NT2/D1 (cell line): Measurements from ENCODE around the gene NPB.

Experiments used
- DNase-seq: peaks from one replicate; pipeline ENCODE4 v3.0.0-alpha.2; 2011; ENCODE audit warnings: low read depth, low spot score
- H3K27me3 ChIP-seq: 2 replicates; pipeline ENCODE4 v1.6.0; 2011; ENCODE audit warnings: mild to moderate bottlenecking; ENCODE audit not compliant: insufficient read length, insufficient read depth
- H3K36me3 ChIP-seq: 2 replicates; pipeline ENCODE4 v1.6.1; 2011; ENCODE audit warnings: mild to moderate bottlenecking, low read length, mixed read lengths; ENCODE audit not compliant: insufficient read depth, insufficient read length
- H3K4me1 ChIP-seq: 2 replicates; pipeline ENCODE4 v1.5.1; 2011; ENCODE audit not compliant: insufficient read depth, insufficient read length
- H3K4me3 ChIP-seq: 2 replicates; pipeline ENCODE4 v1.5.1; 2011; ENCODE audit warnings: low read depth; ENCODE audit not compliant: insufficient read length
- H3K9ac ChIP-seq: 2 replicates; pipeline ENCODE4 v1.6.0; 2011; ENCODE audit warnings: low read depth; ENCODE audit not compliant: insufficient read length
- H3K9me3 ChIP-seq: 2 replicates; pipeline ENCODE4 v1.5.1; 2011; ENCODE audit warnings: mild to moderate bottlenecking, low read length; ENCODE audit not compliant: insufficient read depth
- SUZ12 ChIP-seq: IDR thresholded peaks from 2 replicates; pipeline ENCODE4 v1.6.1; 2011; ENCODE audit not compliant: insufficient read length, insufficient read depth; ENCODE audit errors: extremely low read depth
- YY1 ChIP-seq: IDR thresholded peaks from 2 replicates; pipeline ENCODE4 v1.6.1; 2011; ENCODE audit not compliant: insufficient read length, insufficient read depth
- ZNF274 ChIP-seq: IDR thresholded peaks from 2 replicates; pipeline ENCODE4 v1.6.1; 2011; ENCODE audit warnings: mild to moderate bottlenecking, low read depth, low read length

Gene NPB

DNA sequence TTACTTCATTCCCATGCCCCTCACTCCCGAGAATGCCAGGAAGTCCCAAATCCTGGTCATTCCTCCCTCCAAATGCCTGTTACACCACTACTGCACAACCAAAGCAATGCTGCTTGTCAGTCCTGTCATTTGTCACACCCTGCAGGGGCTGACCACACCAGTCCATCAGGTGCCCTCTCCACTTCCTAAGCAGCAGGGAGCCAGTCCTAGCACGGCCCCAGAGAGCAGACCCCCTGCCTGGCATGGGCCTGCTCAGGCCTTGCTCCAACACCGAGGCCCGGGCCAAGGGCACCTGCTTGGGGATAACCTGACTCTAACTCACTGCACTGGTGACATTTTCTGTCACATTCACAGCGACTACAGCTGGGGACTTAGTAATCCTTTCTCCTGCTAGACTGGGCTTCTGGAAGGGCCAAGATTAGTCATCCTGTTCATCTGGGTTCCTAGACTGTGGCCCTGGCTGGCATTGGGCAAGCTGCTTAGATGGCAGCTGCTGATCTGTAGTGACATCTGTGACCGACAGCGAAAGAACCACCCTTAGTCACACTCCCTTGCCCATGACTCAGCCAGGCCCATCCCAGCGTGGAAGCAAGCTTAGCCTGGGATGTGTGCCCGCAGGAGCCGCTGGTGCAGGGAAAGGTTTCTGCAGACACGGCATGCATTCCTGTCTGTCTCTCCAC is 16.0 kb upstream of the NPB start:
- H3K9me3 ChIP-seq = no peaks in the 10 kb centered on the region
- no peak for DNase-seq
- TF ChIP-seq YY1 (no peak), SUZ12 (no peak), ZNF274 (no peak)
- H3K4me1 ChIP-seq = no peaks in the 10 kb centered on the region
- no peaks in the 10 kb centered on the region for H3K27me3 ChIP-seq
- H3K9ac ChIP-seq = no peak overlapping the region
- H3K4me3 ChIP-seq = no peak overlapping the region
- H3K36me3 ChIP-seq = peaks cover 89% of the 10 kb centered on the region

DNA sequence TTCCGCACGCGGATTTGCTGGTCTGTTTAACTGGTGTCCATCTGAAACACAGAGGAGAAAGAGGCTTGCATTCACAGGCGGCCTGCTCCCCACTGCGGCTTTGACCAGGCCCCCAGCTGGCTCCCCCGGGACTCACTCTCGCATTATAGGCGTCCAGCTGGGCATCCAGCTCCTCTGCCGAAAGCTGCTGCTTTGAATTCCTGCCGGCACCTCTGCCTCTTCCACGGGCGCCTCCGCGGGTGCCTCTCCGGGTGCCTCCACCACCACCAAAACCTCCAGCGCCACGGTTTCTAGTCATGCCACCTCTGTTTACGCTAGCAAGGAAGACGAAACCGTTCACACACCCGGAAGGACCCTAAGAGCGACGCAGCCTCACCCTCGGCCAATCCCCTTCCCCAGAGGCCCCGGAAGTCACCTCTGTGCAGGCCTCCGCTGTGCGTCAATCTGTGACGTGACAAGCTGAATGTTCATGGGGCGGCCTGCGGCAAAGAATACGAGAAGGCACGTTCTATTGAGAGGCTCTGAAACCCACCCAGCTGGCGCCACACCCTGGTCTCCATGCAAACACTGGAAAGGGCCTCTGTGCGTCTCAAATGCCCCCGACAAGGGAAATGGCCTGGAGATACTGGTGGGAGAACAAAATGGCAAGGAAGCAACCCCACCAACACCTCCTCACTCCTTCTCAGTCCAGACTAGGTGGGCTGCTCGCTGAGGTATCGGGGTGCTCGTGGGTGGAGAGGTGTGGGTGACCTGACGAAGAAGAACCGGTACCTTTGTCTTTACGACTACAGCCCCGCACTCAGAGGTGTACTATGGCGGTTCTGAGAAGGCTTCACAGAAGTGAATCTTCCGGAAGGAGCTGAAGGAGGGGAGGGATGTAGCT is 13.7 kb upstream of the NPB start:
- no peak for TF ChIP-seq YY1
- no peak for TF ChIP-seq ZNF274
- TF ChIP-seq SUZ12 = no peak
- no peak for DNase-seq
- Histone ChIP-seq H3K9me3 (no peaks in the 10 kb centered on the region), H3K27me3 (no peaks in the 10 kb centered on the region), H3K9ac (peak overlapping the region; percentile 32), H3K4me1 (peaks cover 2% of the 10 kb centered on the region), H3K4me3 (no peak overlapping the region), H3K36me3 (peaks cover 73% of the 10 kb centered on the region)

DNA sequence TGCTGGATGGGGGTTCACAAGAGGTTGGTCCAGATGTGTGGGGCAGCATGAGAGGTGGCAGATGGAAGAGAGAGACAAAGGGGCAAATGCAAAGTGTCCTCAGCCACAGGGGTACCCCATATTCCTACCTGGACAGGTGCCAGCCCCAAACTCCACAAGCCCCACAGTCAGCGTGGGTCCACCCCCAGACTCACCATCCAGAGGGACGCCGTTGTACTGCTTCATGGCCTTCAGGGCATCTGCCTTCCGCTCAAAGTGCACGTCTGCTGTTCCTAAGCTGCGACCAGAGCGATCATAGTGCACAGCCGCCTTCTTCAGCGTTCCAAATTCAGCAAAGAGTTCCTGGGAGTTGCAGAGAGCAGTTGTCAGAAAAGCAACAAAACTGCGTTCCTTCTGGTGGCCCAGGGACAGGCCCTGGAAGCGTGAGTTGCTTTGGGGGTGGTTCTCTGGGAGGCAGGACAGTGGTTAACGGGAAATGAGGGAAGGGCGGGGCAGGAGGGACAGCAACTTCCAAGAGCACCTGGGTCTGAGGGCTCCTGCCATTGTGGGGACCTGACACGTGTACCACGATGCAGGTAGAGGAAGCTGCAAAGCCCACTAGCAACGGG is 12.9 kb upstream of the NPB start:
- peaks cover 75% of the 10 kb centered on the region for H3K36me3 ChIP-seq
- TF ChIP-seq YY1 = no peak
- TF ChIP-seq SUZ12 = no peak
- no peak for TF ChIP-seq ZNF274
- H3K4me3 ChIP-seq = no peak overlapping the region
- H3K9ac ChIP-seq = peak overlapping the region; percentile 99
- H3K4me1 ChIP-seq = peaks cover 2% of the 10 kb centered on the region
- no peaks in the 10 kb centered on the region for H3K27me3 ChIP-seq
- no peak for DNase-seq
- H3K9me3 ChIP-seq = no peaks in the 10 kb centered on the region

DNA sequence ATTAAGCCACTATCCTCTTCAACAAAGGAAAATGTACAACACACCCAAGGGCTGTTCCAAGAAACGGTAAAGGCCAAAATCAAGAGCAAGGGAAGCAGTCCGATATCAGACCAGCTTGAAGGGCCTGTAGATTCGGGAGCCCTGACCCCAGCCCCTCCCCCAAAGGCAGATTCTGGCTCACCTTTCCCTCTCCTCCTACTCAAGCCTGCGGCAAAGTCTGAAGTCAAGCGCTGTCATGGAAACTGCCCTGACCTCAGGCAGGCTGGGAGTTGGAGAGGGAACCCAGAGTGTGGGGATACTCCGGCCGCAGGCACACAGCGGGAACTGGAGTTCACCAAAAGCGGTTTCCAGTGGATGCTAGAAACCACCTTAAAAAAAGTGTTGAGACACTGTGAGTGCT is 12.4 kb upstream of the NPB start:
- no peaks in the 10 kb centered on the region for H3K27me3 ChIP-seq
- peaks cover 75% of the 10 kb centered on the region for H3K36me3 ChIP-seq
- H3K4me1 ChIP-seq = peaks cover 5% of the 10 kb centered on the region
- H3K4me3 ChIP-seq = no peak overlapping the region
- no peak for TF ChIP-seq ZNF274
- TF ChIP-seq SUZ12 = no peak
- TF ChIP-seq YY1 = no peak
- DNase-seq = no peak
- peak overlapping the region; percentile 99 for H3K9ac ChIP-seq
- no peaks in the 10 kb centered on the region for H3K9me3 ChIP-seq

DNA sequence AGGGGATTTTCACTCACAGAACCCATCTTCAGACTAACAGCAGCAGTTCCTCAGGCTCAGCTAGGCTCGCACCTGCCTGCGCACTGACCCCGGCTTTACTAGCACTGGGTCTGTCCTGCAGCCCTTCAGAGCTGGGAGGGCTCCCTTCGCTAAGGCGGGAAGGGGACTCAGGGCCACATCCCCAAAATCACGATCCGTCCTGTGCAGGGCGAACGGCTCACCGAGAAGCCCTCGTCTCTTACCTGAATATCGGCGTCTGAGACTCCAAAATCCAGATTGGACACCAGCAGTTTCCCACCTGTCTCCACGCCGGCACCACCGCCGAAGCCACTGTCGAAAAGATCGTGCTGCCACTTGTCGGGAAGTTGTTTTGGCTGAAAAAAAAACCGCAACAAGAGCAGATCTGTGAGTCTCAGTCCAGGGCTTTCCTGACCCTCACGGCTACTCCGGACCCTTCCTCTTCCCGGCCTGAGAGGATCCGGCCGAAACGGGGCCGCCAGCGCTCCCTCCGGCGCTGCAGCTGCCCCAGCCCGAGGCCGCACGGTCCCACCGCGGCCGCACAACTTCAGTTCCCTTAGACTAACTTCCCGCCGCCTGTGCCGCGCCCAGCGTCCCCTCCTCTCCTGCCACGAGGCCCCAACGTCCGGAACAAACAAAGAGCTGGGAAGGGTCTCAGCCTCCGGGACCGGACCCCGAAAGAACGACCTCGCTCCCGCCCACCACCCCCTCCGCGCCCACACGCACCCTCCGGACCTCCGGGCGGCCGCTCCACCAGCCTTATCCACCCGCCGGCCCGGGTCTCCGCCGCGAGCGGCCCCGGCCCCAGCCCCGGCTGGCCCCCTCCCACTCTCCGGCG is 11.4 kb upstream of the NPB start:
- TF ChIP-seq YY1 = no peak
- TF ChIP-seq ZNF274 = no peak
- no peak for TF ChIP-seq SUZ12
- H3K9ac ChIP-seq = peak overlapping the region; percentile 99
- peak overlapping the region; percentile 99 for H3K4me3 ChIP-seq
- no peaks in the 10 kb centered on the region for H3K27me3 ChIP-seq
- H3K4me1 ChIP-seq = peaks cover 5% of the 10 kb centered on the region
- no peaks in the 10 kb centered on the region for H3K9me3 ChIP-seq
- peaks cover 72% of the 10 kb centered on the region for H3K36me3 ChIP-seq
- DNase-seq = no peak

DNA sequence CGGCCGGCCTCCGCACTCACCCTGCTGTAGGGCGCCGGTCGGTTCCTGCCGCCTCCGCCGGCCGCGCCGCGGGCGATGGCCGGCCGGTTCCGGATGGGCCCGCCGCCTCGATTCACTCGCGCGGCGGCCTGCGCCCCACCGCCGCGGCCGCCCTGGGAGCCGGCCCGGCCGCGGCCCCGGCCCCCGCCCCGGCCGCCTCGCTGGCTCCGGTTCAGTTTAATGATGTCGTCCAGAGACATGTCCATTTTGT is 10.8 kb upstream of the NPB start:
- peaks cover 5% of the 10 kb centered on the region for H3K4me1 ChIP-seq
- H3K36me3 ChIP-seq = peaks cover 70% of the 10 kb centered on the region

More for the DNA sequence above, 10.8 kb upstream of the NPB start:
- peak overlapping the region; percentile 99 for H3K4me3 ChIP-seq
- peak overlapping the region; percentile 99 for H3K9ac ChIP-seq
- no peaks in the 10 kb centered on the region for H3K27me3 ChIP-seq
- H3K9me3 ChIP-seq = no peaks in the 10 kb centered on the region
- no peak for DNase-seq
- no peak for TF ChIP-seq SUZ12
- no peak for TF ChIP-seq ZNF274
- TF ChIP-seq YY1 = no peak
